NCI-H345 treated with DMSO at 0.1 percent for 48 hours (cell line): ENCODE results near the gene LIMS1.
"Not testable (repeated sequence)": the region's sequence is repeated elsewhere in the genome, so short reads cannot be mapped to it uniquely, and the experiment has no call there.

Experiments
- DNase-seq: peaks from one replicate; lab custom pipeline; 2025; ENCODE audit not compliant: unreplicated experiment; lab: John Stamatoyannopoulos, UW

LIMS1 gene

GRCh38 chr2:108548208-108549003 is 14.1 kb downstream of the LIMS1 start:
- DNase-seq, result no peak

- DNase-seq, result no peak
Measured at GRCh38 chr2:108552566-108552965, 18.3 kb downstream of the LIMS1 start.

- DNase-seq, result no peak
Measured at GRCh38 chr2:108553209-108553919, 19.1 kb downstream of the LIMS1 start.

GRCh38 chr2:108554528-108554927 is 20.3 kb downstream of the LIMS1 start:
- no peak for DNase-seq

GRCh38 chr2:108555572-108555971 is 21.3 kb downstream of the LIMS1 start:
- no peak for DNase-seq

GRCh38 chr2:108556581-108556980 is 22.3 kb downstream of the LIMS1 start:
- DNase-seq, result not testable (repeated sequence)

- DNase-seq, result no peak
Measured at GRCh38 chr2:108560241-108560811, 26.1 kb downstream of the LIMS1 start.

GRCh38 chr2:108560895-108561530 is 26.7 kb downstream of the LIMS1 start:
- no peak for DNase-seq

- no peak for DNase-seq
Measured at GRCh38 chr2:108562274-108562673, 28.0 kb downstream of the LIMS1 start.

GRCh38 chr2:108564510-108564909 is 30.2 kb downstream of the LIMS1 start:
- no peak for DNase-seq

- DNase-seq, result no peak
Measured at GRCh38 chr2:108565778-108566375, 31.6 kb downstream of the LIMS1 start.

GRCh38 chr2:108570416-108570815 is 36.1 kb downstream of the LIMS1 start:
- DNase-seq, result no peak

GRCh38 chr2:108571286-108571685 is 37.0 kb downstream of the LIMS1 start:
- no peak for DNase-seq

GRCh38 chr2:108573061-108573460 is 38.8 kb downstream of the LIMS1 start:
- no peak for DNase-seq

- no peak for DNase-seq
Measured at GRCh38 chr2:108574332-108574731, 40.1 kb downstream of the LIMS1 start.

GRCh38 chr2:108575132-108575966 is 41.1 kb downstream of the LIMS1 start:
- no peak for DNase-seq

- no peak for DNase-seq
Measured at GRCh38 chr2:108577099-108577498, 42.8 kb downstream of the LIMS1 start.

GRCh38 chr2:108579623-108580022 is 45.4 kb downstream of the LIMS1 start:
- no peak for DNase-seq

- DNase-seq, result no peak
Measured at GRCh38 chr2:108580050-108580449, 45.8 kb downstream of the LIMS1 start.

GRCh38 chr2:108583903-108584520 is 49.7 kb downstream of the LIMS1 start:
- peak; percentile 54 for DNase-seq
